Measurements from ENCODE around the gene DIDO1. TPM values are rescaled to one million over a fixed set of nuclear protein-coding genes. Genes with fewer than 3 reads are reported as not detected.

Gene DIDO1
- total and polyA plus RNA-seq, 2 of the 13 experiments (the other 11 are each of a cell fraction or from before 2014, with no cell fraction given) = 75.0 to 75.1 TPM

GRCh38 chr20:62955519-62956386 is 29.4 kb upstream of the DIDO1 start (continued):
- TF ChIP-seq ZBTB40 (IDR thresholded peaks at IDR 0.05) (no peak), ZBTB40 (CRISPR knock-in tag; IDR thresholded peaks at IDR 0.05) (peak; percentile 82; the same call in 1 of the 2 replicates), YY1 (IDR thresholded peaks at IDR 0.05; ENCODE audit: insufficient read depth, insufficient replicate concordance, low read depth, low read length) (peak; percentile 62), PRDM15 (CRISPR knock-in tag; IDR thresholded peaks at IDR 0.05) (peak; percentile 66; the same call in 1 of the 2 replicates), ZNF280B (CRISPR knock-in tag; IDR thresholded peaks at IDR 0.05; ENCODE audit: borderline replicate concordance) (peak; percentile 73; the same call in 1 of the 2 replicates), TFE3 (CRISPR knock-in tag; IDR thresholded peaks at IDR 0.05) (peak; percentile 97), DDIT3 (CRISPR knock-in tag; IDR thresholded peaks at IDR 0.05) (no peak; the same call in 1 of the 2 replicates), CREB1 (IDR thresholded peaks at IDR 0.05) (peak; percentile 30; the same call in 1 of the 2 replicates), CREB1 (CRISPR knock-in tag; IDR thresholded peaks at IDR 0.05) (no peak), RXRA (CRISPR knock-in tag; IDR thresholded peaks at IDR 0.05) (peak; percentile 92)

Measured in HepG2 (cell line).